Suprapubic skin (tissue), 4 donors: ENCODE measurements around the gene TAF1B. TPM values are rescaled to one million over a fixed set of nuclear protein-coding genes. Genes with fewer than 3 reads are reported as not detected.

Source experiments
- DNase-seq, 2 donors: peaks; one replicate each; pipeline ENCODE4 v3.0.0-alpha.2; 2019; ENCODE audit warnings: low spot score in 2 of 2
- H3K27ac ChIP-seq: fragments of 200-600 bp; sonication (generic); one replicate; pipeline ENCODE4 v1.5.1; 2019
- H3K27me3 ChIP-seq: fragments of 200-600 bp; sonication (generic); one replicate; pipeline ENCODE4 v1.5.1; 2019
- H3K36me3 ChIP-seq: fragments of 200-600 bp; sonication (generic); one replicate; pipeline ENCODE4 v1.5.1; 2019
- H3K4me1 ChIP-seq: fragments of 200-600 bp; sonication (generic); one replicate; pipeline ENCODE4 v1.5.1; 2019
- H3K4me3 ChIP-seq: fragments of 200-600 bp; sonication (generic); one replicate; pipeline ENCODE4 v1.5.1; 2019; ENCODE audit warnings: mild to moderate bottlenecking
- H3K9me3 ChIP-seq: fragments of 200-600 bp; sonication (generic); one replicate; pipeline ENCODE4 v1.5.1; 2019
- EP300 ChIP-seq: sonication (generic); formaldehyde crosslinking; IDR thresholded peaks from one replicate; pipeline ENCODE4 v1.6.1; 2017; ENCODE audit warnings: antibody characterized with exemption
- POLR2A ChIP-seq, 2 donors: fragments of 450-650 bp; IDR thresholded peaks; one replicate each; pipeline ENCODE4 v1.6.1; 2017; ENCODE audit warnings: antibody characterized with exemption in 2 of 2, mild to moderate bottlenecking in 2 of 2, moderate library complexity in 2 of 2
- POLR2AphosphoS5 ChIP-seq, 3 donors: sonication (generic); formaldehyde crosslinking; IDR thresholded peaks; one replicate each; pipeline ENCODE4 v1.6.1; 2017; ENCODE audit warnings: antibody characterized with exemption in 3 of 3
- WGBS: methylation state at CpG from one replicate; pipeline ENCODE4 v1.1.5; 2018; 5-methylcytosine and 5-hydroxymethylcytosine counted together
- total RNA-seq, 4 donors: library from RNA; depleted of rRNA; stranded (reverse); fragments of >200 nt; gene quantifications; one replicate each; pipeline ENCODE4 v1.1.0, GENCODE V29; 2016
- TF ChIP-seq, protein P1 (sequence below), 2 donors: fragments of 200-600 bp in 1 of 2; fragments of 450-650 bp in 1 of 2; sonication (generic) in 1 of 2; IDR thresholded peaks; one replicate each; pipeline ENCODE4 v1.5.1; 2016 to 2019; ENCODE audit warnings: antibody characterized with exemption in 2 of 2, mild to moderate bottlenecking in 1 of 2, moderate library complexity in 1 of 2

The TAF1B gene
- total RNA-seq, 4 donors from 2014 or later = 12.7 to 24.0 (median 18.0) TPM

DNA sequence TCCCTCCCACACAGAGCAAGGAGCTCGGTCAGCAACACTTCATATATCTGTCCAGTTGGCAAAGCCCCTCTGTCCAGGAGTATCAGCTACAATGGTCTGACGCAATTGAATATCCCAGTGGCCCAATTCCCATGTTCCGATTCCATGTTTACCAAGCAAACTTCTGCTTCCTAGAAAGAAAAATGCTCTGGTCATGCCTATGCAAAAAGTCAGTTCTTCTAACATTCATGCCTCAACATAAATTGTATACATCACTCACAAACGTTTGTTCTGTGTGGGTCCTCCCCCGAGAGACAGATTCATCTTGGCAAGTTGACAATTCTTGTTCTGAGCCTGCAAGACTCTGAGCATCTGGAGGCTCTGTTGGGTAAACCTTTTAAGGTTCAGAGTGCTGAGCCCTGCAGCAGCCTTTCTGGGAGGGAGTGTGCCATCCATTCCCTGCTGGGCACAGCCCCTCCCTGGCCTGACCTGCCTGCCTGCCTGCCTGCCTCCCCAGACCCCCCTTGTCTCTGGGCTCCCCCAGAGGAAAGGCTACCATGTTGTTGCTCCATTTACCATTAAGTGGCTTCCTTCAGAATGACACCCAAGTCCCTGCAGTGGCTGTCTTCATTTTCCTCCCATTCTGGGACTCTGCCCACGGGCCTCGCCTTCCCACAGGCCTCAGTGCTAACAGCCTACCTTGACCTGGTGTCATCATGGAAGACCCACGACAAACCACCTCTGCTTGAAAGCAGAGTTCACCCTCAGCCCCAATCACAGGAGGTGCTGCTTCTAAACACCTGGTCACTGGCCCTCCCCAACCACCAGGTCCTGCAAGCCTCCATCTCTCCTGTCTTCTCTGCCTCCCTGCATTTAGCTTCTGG, 37.6 kb upstream of the TAF1B start:
- peak in 1 of 2 donors; percentile 46 for DNase-seq
- peaks cover 67% of the 10 kb centered on the region for H3K4me1 ChIP-seq
- H3K27me3 ChIP-seq = no peaks in the 10 kb centered on the region
- no peaks in the 10 kb centered on the region for H3K36me3 ChIP-seq
- no peaks in the 10 kb centered on the region for H3K9me3 ChIP-seq
- H3K27ac ChIP-seq = no peak overlapping the region
- TF ChIP-seq, protein P1, sequence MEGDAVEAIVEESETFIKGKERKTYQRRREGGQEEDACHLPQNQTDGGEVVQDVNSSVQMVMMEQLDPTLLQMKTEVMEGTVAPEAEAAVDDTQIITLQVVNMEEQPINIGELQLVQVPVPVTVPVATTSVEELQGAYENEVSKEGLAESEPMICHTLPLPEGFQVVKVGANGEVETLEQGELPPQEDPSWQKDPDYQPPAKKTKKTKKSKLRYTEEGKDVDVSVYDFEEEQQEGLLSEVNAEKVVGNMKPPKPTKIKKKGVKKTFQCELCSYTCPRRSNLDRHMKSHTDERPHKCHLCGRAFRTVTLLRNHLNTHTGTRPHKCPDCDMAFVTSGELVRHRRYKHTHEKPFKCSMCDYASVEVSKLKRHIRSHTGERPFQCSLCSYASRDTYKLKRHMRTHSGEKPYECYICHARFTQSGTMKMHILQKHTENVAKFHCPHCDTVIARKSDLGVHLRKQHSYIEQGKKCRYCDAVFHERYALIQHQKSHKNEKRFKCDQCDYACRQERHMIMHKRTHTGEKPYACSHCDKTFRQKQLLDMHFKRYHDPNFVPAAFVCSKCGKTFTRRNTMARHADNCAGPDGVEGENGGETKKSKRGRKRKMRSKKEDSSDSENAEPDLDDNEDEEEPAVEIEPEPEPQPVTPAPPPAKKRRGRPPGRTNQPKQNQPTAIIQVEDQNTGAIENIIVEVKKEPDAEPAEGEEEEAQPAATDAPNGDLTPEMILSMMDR (IDR thresholded peaks at IDR 0.05) = no peak
- TF ChIP-seq EP300 (no peak), POLR2AphosphoS5 (IDR thresholded peaks at IDR 0.05) (no peak), POLR2A (IDR thresholded peaks at IDR 0.05) (no peak)
- H3K4me3 ChIP-seq = no peak overlapping the region
- 59% methylated on average over 8 of the region's 8 CpGs for WGBS

DNA sequence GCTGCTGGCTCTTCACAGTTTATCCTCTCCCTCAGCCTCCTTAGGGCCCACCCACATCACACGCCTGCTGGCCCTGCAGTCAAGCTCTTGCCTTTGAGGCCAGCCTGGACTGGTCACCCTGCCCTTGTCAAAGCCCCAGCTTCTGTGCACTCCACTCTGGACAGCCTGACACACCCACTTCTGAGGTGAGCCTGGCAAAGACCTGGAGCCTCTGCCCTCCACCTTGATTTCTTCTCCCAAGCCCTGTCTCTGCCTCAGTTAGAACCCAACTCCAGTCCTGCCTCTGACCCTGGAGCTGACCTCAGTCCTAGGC, 37.0 kb upstream of the TAF1B start:
- no peaks in the 10 kb centered on the region for H3K27me3 ChIP-seq
- DNase-seq = peak in 1 of 2 donors; percentile 48
- H3K27ac ChIP-seq = no peak overlapping the region
- peaks cover 62% of the 10 kb centered on the region for H3K4me1 ChIP-seq
- no peaks in the 10 kb centered on the region for H3K36me3 ChIP-seq
- no peak overlapping the region for H3K4me3 ChIP-seq
- WGBS = 91% methylated on average over 1 of the region's 1 CpG
- no peak for TF ChIP-seq POLR2AphosphoS5 (IDR thresholded peaks at IDR 0.05)
- TF ChIP-seq EP300 = no peak
- TF ChIP-seq POLR2A (IDR thresholded peaks at IDR 0.05) = no peak
- TF ChIP-seq, protein P1 (IDR thresholded peaks at IDR 0.05) = no peak
- no peaks in the 10 kb centered on the region for H3K9me3 ChIP-seq

DNA sequence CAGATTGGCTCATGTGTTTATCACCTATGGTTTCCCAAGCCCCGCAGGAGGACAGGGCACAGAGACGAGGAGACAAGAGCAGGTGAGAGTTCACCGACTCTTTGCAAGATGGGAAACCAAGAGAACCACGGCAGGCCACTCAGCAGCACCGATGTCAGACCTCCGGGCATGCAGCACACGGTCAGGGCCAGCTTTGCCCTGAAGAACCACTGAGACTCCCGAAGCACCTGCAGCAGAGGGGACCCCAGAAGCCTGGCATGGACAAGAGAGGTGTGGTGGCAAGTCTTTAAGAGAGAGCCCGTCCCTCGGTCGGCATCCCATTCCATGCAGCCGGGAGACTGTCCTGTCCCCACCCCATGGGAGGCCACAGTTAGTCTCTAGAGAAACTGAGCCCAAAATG, 36.6 kb upstream of the TAF1B start:
- peaks cover 59% of the 10 kb centered on the region for H3K4me1 ChIP-seq
- no peaks in the 10 kb centered on the region for H3K27me3 ChIP-seq
- no peaks in the 10 kb centered on the region for H3K9me3 ChIP-seq
- H3K27ac ChIP-seq = no peak overlapping the region
- peak; percentile 41 to 72 for DNase-seq
- H3K4me3 ChIP-seq = no peak overlapping the region
- 92% methylated on average over 12 of the region's 12 CpGs for WGBS
- no peaks in the 10 kb centered on the region for H3K36me3 ChIP-seq
- TF ChIP-seq, protein P1 (IDR thresholded peaks at IDR 0.05) = no peak
- TF ChIP-seq POLR2A (IDR thresholded peaks at IDR 0.05) (no peak), EP300 (no peak), POLR2AphosphoS5 (IDR thresholded peaks at IDR 0.05) (no peak)

DNA sequence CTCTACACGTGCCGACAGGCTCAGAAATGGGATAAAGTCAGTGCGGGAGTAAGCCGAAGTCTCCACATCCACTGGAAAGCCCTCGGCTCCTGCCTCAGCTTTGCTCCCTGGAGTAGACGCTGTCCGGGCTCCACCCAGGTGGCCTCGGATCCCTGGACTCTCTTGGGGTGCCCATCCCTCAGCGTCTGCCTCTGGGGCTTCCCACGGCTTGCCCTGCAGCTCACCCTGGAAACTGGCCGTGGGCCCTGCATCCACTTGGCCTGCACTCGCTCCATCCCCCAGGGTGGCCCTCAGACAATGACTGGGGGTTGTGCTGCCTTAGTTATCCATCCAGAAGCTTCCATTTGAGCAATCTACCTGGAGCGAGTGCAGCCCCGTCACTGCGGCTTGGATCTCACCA, 36.2 kb upstream of the TAF1B start:
- no peaks in the 10 kb centered on the region for H3K9me3 ChIP-seq
- no peak for TF ChIP-seq EP300
- TF ChIP-seq POLR2AphosphoS5 (IDR thresholded peaks at IDR 0.05) = no peak
- no peak for TF ChIP-seq POLR2A (IDR thresholded peaks at IDR 0.05)
- TF ChIP-seq, protein P1 (IDR thresholded peaks at IDR 0.05) = no peak
- no peak overlapping the region for H3K4me3 ChIP-seq
- peak in 1 of 2 donors; percentile 60 for DNase-seq
- H3K27ac ChIP-seq = no peak overlapping the region
- H3K36me3 ChIP-seq = no peaks in the 10 kb centered on the region
- 93% methylated on average over 15 of the region's 15 CpGs for WGBS
- H3K27me3 ChIP-seq = no peaks in the 10 kb centered on the region
- peaks cover 58% of the 10 kb centered on the region for H3K4me1 ChIP-seq

DNA sequence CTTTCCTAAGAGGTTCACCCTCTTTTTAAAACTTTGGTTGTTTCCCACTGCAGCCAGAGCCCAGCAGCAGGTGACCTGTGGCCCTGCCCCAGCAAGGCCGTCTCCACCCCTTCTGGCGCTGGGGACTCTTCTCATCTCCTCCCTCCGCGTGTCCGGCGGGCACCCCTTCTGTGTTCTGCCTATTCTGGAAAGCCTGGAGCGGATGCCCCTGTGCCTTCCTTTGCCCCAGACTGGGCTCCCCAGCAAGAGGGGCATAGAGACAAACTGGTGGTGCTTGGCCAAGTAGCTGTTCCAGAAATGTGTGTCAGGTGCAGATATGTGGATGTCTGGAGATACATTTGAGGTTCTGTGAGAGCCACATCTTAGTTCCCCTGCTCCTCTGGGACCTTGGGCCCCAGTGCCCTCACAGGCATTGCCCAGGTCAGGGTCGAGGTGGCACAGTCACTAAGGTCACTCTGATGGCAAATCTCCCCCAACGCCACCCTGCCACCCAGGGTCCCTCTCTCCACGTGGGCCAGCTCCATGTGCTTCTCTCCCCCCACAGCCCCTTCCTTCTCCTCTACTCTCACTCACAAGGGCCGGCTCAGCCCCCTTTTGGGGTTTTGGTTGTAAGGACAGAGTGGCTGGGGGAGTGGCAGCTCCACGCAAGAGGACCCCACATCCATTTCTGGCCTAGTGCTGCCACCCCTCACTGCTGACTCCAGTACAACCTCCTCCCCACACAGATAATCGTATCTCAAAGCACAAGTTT, 35.5 kb upstream of the TAF1B start:
- TF ChIP-seq POLR2A (IDR thresholded peaks at IDR 0.05) = no peak
- TF ChIP-seq POLR2AphosphoS5 (IDR thresholded peaks at IDR 0.05) = no peak
- TF ChIP-seq, protein P1 (IDR thresholded peaks at IDR 0.05) = no peak
- TF ChIP-seq EP300 = no peak
- Histone ChIP-seq H3K36me3 (no peaks in the 10 kb centered on the region), H3K27ac (peak overlapping the region; percentile 82), H3K9me3 (no peaks in the 10 kb centered on the region), H3K4me3 (no peak overlapping the region), H3K27me3 (no peaks in the 10 kb centered on the region), H3K4me1 (peaks cover 58% of the 10 kb centered on the region)
- DNase-seq = peak; percentile 50 to 74
- 92% methylated on average over 13 of the region's 13 CpGs for WGBS
